ENCODE results near the gene SCUBE3. TPM values are rescaled to one million over a fixed set of nuclear protein-coding genes. Genes with fewer than 3 reads are reported as not detected.
A peak's percentile ranks its signal among the peaks of the same experiment; 100 is the strongest.

Gene SCUBE3
- total RNA-seq, 1 experiment from 2014 or later, result 0.06 TPM

DNA sequence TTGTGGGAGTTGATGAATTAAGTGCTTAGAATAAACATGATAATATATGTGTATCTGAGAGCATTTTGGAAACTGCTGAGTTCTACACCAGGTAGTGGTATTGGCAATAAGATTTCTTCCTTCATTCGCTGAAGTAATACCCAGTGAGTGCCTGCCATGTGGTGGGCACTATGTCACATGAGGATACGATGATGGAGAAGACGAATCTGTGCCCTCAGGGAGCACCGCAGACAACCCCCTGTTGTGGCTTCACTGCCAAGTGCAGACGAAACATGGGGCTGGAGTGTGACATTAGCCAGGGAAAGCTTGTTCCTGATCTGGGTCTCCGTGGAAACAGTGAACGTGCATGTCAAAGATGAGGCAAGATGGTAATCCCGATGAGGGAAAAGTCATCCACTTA is 53.7 kb downstream of the SCUBE3 start:
- no peak for DNase-seq (ENCODE audit: low read depth)

DNA sequence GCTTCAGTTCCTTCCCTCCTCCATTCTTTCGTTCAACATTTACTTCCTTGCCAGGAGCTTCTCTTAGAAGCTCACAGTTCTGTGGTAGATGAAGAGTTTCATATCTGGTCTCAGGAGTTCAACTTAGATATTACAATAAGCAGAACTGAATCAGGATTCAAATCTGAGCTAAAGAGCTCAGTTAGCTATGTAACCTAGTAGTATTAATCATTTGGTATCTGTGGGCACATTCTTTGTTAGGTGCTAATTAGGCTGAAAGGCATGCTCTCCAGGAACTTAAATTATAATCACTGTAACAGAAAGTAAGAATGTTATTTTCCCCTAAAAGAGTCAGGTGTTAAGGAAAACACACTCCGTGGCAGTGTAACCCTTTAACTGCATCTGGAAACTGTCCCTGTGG is 54.1 kb downstream of the SCUBE3 start:
- DNase-seq (ENCODE audit: low read depth), result no peak

DNA sequence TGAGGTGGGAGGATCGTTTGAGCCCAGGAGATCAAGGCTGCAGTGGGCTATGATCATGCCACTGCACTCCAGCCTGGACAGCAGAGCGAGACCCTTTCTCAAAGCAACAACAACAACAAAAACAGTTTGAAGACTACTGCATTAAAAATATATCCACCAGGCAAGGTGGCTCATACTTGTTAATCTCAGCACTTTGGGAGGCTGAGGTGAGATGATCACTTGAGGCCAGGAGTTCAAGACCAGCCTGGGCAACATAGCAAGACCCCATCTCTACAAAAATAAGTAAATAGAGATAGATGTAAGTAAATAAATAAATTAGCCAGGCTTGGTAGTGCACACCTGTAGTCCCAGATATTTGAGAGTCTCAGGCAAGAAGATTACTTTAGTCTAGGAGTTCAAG is 58.2 kb downstream of the SCUBE3 start:
- DNase-seq (ENCODE audit: low read depth), result no peak

DNA sequence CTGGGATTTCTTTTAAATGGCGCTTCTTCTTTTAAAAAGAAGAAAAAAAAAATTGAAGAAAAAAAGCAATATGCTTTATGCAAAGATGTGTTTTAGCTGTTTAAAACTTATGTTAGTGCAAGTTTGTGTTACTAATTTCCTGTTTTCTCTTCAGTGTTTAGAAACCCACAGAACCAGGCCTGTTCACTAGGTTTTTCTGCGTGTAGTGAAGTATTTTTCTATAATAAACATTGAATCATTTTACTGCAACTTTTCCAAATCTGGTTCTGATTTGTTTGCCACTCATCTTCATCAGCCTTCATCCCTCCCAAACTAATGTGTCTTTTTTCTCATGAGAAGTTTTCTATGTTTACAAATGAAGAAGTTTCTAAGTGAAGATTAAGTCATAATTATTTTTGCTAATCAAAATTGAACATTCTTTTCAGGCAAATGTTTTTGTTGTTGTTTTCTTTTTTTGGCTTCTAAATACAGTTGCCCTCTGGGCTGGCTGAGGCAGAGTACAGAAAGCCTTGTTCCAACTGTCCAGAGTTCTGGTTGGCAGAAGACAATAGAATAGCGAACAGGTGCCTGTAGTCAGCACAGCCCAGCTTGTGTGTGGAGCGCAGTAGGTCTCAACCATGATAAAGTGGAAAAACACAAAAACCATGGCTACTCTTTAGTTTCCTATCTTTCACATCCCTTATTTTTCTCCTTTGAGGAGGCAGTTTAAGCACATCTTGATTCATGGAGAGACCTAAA is 60.2 kb downstream of the SCUBE3 start:
- no peak for DNase-seq (ENCODE audit: low read depth)

DNA sequence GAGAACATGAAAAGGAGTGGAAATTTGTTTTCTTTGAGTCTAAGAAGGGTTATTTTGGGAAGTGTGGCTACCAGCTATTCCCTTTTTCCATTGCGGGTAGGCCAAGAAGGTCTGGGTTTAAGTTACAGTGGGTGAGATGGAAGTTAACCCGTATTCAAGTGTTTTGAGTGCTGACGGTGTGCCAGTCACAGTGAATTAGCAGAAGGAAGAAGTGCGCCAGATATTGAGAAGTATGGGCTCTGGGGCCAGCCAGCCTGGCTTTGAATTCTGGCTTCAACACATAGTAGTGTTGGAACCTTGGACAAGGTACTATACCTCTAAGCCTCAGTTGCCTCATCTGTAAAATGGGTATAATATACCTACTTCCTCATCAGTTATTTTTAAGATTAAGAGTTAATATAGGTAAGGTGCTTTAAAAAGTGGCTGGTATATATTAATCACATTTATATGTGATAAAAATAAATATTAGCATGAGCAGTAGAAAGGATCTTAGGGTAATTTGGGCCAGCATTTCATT is 62.0 kb downstream of the SCUBE3 start:
- no peak for DNase-seq (ENCODE audit: low read depth)

DNA sequence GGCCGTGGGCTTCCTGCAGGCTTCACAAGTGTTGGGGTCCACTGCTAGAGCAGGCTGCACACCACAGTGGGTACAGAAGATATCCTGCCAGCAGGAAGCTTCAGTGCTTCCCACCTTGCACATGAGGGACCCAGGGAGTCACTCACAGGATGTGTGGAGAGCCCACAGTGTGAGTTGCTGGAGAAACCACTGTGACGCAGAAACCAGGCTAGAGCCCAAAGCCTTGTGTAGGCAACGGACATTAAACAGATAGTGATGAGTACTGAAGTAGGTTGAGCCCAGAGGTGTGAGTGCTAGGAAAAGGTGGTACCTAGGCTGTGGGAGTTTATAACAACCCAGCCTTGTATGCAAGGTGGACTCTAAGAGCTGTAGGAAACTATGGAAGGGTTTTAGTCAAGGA is 65.0 kb downstream of the SCUBE3 start:
- DNase-seq (ENCODE audit: low read depth), result no peak

DNA sequence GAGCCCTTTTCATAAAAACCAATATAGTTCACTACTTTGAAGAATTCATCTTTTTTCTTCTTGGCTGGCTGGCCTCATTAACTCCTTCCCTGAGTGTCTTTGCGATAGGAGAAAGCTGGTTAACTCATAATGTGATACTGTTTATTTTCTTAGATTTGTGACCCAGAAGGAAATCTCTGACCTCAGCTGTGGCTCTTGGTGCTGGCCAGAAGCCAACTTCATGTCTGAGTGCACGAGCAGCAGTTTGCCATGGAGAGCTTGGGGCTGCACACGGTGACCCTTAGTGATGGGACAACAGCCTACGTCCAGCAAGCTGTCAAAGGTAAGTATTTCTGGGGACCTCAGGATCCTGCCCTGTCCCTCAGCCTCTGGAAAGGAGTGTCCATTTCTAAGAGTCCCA is 67.1 kb downstream of the SCUBE3 start:
- no peak for DNase-seq (ENCODE audit: low read depth)

DNA sequence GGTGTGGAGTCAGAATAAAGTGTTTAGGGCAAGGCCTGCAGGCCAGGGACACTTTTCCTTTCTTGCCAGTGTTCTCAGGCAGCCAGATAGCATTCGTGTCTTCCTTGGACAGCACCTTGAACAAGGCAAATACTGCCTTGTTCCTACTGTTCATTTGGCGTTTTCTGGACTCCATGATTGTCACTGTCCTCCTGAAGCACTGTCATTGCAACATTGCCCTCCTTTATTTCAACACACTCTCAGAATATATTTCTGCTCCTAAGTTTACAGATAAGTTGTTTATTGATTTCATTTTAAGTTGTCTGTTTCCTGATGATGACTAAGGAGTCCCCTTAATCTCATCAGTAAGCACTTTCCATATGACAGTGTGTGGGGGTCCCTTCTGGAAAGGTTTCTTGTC is 68.7 kb downstream of the SCUBE3 start:
- DNase-seq (ENCODE audit: low read depth), result no peak

DNA sequence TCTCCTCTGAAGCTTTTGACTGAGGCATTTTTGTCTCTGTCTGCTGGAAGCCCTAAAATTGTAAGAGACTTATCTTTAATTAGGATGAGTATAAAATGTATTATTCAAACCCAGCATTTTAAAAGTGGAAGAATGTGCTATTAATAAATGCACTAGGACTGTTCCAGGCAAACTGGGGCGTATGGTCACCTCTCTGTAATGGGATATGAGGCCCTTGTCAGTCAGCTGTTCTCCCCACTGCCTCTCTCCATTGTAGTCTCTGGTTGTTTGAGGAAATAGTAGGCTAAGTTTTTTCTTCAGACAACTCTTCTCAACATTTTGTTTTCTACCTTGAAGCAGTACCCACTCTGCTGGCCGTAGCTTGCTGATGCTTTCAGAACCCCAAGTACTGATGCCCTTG is 69.6 kb downstream of the SCUBE3 start:
- no peak for DNase-seq (ENCODE audit: low read depth)

DNA sequence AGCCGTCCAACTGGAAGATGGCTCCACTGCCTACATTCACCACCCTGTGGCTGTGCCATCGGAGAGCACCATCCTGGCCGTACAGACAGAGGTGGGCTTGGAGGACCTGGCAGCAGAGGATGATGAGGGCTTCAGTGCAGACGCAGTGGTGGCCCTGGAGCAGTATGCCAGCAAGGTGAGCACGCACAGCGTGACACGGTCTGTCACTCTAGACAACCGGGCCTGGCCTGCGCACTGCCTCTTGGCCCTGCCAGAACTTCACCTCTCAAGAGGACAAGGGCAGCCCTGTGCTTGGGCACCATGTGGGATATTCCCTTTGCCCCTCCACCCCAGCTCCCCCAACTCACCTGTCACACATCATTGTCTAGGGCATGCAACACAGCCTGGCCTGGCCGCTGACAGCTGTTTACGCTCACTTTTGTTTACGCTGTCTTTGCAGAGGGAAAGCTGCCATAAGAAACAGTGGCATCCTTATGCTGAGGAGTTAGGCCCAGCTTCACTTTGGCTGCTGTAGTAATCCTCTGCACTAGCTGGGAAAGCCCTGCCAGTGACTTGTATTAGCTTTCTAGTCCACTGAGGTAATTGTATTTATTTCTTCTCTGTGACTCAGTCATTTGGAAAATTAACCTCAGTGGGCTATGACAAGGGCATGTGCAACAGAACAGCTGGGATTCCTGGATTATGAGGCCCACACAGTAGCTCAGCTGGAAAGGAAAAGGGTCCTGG is 74.1 kb downstream of the SCUBE3 start:
- peak; percentile 43 for DNase-seq (ENCODE audit: low read depth)

DNA sequence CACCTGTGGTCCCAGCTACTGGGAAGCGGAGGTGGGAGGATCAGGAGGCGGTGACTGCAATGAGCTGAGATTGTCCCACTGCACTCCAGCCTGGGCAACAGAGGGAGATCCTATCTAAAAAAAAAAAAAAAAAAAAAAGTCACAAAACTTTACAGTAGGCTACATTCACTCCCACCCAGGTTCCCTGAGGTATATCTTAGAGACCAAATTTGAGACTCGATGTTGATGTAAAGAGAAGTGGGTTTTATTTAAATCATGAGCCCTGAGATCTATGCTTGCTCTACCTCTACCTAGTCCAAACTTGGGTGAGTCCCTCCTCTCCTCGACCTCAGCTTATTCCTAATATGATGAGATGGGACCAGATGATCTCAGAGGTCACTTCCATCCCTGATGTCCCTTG is 75.1 kb downstream of the SCUBE3 start:
- DNase-seq (ENCODE audit: low read depth), result no peak

DNA sequence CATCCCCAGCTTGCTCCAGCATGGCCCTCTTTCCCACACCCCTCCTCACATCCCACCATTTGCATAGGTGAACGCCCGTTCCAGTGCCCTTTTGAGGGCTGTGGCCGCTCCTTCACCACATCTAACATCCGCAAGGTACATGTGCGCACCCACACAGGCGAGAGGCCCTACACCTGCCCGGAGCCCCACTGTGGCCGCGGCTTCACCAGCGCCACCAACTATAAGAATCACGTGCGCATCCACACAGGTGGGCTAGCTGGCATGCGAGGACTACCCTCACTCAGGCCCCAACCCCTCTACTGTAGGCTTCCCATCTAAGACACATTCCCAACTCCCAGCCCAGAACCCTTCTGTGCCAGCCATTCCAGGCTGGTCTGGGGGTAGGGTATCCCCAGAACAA is 77.7 kb downstream of the SCUBE3 start:
- no peak for DNase-seq (ENCODE audit: low read depth)

DNA sequence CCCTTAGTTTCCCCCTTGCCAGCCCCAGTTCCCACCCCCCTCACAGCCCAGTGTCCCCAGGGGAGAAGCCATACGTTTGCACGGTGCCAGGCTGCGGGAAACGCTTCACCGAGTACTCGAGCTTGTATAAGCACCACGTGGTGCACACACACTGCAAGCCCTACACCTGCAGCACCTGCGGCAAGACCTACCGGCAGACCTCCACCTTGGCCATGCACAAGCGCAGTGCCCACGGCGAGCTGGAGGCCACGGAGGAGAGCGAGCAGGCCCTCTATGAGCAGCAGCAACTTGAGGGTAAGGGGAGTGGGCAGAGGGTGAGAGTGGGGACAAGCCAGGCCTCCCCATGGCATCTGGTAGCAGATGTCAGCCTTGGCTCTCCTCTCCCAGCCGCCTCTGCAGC is 78.7 kb downstream of the SCUBE3 start:
- DNase-seq (ENCODE audit: low read depth), result no peak

DNA sequence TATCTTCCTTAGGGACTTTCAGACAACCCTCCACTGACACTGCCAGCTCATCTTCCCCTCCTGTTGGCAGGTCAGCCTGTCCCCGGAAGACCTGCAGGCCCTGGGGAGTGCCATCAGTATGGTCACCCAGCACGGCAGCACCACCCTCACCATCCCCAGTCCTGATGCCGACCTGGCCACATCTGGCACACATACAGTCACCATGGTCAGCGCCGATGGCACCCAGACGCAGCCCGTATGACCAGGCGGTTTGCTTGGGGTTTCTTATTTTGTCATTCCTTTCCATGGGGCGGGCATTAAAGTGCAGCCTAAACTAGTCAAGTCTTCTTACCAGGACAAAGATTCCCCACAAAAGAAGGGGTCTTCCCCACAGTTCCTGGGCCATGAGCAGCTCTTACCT is 79.9 kb downstream of the SCUBE3 start:
- no peak for DNase-seq (ENCODE audit: low read depth)

DNA sequence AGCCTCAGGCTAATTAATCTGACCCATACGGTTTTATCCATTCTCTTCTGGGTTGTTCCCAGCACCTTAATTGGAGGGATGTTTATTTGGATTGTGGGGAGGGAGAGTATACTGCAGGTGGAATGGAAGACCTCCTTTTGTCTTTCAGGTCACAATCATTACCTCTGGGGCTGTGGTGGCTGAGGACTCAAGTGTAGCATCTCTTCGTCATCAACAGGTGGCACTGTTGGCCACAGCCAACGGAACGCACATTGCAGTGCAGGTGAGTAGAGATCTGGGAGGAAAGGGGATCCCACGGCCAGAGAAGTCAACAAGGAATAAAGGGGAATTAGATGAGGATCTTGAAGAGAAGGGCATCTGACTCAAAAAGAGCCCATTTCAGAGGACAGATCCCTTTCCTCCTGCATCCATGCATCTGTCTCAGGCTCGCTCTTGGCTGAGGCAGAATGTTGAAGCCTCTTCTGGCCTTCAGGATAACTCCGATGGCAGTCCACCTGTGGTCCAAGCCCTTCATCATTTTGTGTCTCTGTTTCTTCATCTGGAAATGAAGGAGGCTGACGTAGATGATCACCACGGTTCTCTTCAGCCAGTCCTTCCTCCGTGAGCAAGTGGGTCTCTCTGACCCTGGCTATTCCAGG is 80.7 kb downstream of the SCUBE3 start:
- peak; percentile 9 for DNase-seq (ENCODE audit: low read depth)

DNA sequence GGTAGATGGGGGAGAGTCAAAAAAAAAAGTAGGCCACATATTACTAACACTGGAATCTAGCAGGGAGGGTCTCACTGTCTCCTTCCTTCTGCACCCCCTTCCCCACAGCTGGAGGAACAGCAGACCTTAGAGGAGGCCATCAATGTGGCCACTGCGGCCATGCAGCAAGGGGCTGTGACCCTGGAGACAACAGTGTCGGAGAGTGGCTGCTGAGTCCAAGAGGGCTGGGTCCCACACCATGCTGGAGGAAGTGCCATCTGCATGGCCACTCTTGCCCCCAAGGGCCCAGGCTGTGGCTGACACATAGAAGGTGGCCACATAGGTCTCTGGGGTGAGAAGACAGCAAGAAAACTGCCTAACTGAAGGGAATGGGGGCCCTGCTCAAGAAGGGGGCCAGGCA is 81.3 kb downstream of the SCUBE3 start:
- DNase-seq (ENCODE audit: low read depth), result no peak

DNA sequence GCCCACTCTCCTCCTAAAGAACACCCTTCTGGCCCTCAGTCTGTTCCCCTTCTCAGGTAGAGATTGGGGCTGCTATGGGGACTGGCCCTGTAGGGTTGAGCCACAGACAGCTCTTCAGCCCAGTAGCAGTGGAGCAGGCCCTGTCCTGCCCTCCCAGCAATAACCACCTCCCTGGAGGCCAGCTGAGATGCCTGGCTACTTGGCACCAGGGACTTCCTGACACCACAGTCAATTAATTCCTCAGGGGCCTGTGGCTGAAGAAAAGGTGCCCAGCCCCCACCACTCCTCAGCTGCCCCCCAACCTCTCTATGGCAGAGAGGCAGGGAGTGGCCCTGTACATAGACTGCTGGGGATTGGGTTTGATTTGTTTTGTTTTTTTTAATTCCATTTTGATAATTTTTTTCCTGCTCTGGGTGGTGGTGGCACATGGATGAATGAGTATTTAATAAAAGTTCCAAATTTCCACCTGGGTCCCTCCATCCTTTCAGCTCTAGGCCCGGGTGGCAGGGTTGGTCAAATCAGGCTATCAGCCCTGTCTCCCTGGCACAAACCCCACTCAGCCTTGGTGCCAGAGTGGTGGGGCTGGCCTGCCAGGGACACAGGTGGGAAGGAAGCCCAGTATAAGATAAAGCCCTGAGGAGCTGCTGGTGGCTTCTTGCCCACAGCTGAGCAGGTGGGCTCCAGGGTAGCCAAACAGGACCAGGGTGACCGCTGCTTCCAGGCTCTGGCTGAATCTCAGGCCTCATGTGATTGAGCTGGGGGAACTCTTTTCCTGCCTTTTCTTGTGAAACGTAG is 82.0 kb downstream of the SCUBE3 start:
- no peak for DNase-seq (ENCODE audit: low read depth)

DNA sequence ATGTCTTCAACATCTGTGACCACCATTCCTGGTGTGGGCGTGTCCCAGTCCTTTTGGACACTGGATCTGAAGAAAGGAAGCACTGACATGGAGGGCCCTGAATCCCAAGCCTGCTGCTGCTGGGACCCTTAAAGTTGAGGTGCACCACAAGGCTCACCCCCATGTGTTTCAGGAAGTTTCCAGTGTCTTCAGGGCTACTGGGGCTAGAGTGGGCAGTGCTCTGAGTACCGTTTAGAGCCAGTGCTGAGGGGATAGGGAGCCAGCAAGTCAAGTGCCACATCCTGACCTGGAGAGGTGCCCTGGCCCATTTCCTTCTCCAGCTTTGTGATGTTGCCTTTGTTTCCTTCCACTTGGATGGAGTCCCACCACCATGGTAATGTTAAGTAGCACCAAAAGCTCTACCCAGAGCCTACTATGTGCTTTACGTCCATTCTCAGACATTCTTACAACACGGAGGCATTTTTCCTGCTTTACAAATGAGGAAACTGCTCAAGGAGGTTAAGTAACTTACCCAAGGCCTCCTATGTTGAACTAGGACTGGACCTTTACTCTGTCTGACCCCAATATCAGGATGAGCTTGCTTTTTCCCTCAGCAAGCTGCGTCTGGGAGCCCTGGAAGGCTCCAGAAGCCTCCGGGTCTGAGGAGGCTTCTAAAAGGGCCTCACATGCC is 83.3 kb downstream of the SCUBE3 start:
- DNase-seq (ENCODE audit: low read depth), result no peak

DNA sequence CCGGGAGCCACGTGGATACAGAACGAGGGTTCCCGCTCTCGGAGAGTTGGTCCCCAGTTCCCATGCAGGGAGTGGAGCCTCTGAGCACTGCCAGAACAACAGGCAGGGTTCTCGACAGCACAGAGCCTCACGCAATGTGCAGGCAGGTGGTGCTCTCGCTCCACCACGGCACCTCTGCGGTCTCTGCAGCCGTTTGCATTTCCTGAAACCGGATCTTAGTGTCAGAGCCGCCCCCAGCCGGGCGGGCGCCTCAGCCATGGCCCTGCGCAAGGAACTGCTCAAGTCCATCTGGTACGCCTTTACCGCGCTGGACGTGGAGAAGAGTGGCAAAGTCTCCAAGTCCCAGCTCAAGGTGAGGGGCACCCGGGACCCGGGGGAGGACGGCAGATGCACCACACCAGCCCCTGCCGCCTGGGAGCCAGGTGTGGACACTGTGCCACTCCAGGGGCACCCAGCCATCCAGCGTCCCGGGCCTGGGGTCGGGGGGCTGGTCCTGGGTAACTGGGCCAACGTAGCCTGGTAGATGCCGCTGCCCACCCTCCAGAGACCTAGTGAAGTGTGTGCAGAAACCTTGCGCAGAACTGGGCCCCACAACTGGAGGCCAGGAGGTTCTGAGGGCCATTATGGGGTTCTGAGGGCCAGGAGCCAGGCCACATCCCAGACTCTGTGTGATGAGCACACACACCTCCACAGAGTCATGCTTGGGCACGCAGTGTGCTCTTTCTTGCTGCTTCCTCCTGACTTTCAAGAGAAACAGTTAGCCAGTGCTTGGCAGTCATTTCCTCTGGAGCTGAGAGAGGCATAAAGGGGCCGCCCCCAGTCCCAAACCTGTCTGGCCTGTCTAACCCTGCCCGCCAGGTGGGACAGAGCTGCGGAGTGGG is 84.1 kb downstream of the SCUBE3 start, which contains the start of gene DEF6:
Gene DEF6 (plus strand): TSS at position 218 of the 881 bp plus-strand sequence. CDS start 39 bp downstream, at position 257.
- no peak for DNase-seq (ENCODE audit: low read depth)

DNA sequence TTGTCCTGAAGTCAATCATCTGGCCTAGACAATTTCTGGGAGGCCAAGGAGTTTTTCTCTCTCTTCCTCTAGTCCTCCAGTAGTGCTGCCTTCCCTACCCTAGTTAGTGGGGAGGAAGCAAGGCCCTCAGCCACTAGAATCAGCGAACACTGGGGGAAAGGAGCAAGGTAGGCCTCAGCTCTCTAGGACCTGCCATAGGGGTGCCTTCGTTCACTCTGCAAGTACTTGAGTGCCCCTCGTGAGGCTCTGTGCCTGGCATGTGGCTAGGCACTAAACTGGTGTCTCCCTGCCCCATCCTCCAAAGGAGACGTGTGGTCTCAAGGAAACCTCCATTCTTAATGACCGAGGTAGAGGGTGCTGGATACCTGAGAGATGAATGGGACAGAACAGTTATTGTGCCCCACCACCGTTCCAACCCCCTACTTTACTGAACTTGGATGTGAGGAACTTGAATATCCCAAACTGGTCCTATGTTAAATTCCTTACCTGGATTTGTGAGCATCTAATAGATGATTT is 84.9 kb downstream of the SCUBE3 start:
- DNase-seq (ENCODE audit: low read depth), result no peak

Measured in LHCN-M2 (cell line).